SH-SY5Y (cell line): ENCODE results near the gene DEPDC5.

Source experiments
- GATA2 ChIP-seq: IDR thresholded peaks from 2 replicates; pipeline ENCODE4 v1.6.1; 2011; ENCODE audit warnings: mild to moderate bottlenecking, low read depth, low read length
- GATA3 ChIP-seq: IDR thresholded peaks from 2 replicates; pipeline ENCODE4 v1.6.1; 2011; ENCODE audit warnings: low read depth, mild to moderate bottlenecking, low read length, moderate library complexity

- TF ChIP-seq GATA2 (no peak), GATA3 (no peak)
Measured at GRCh38 chr22:31822523-31822922, 68.7 kb downstream of the DEPDC5 start.
